ENCODE results near the gene CDH2.
A peak's percentile ranks its signal among the peaks of the same experiment; 100 is the strongest.

The CDH2 gene

GRCh38 chr18:28176948-28177827 lies at the start of gene CDH2:
Gene CDH2 (minus strand): TSS chr18:28177130. CDS start chr18:28177022, 108 bp downstream.
- peak within 1 kb of the TSS; percentile 66 for H3K4me3 ChIP-seq
- no peak within 1 kb of the TSS for H3K9ac ChIP-seq (ENCODE audit: insufficient read length)
- no peak for DNase-seq (ENCODE audit: low read depth, low spot score)
- TF ChIP-seq FOXP2 (optimal IDR thresholded peaks at IDR 0.05; ENCODE audit: control extremely low read depth, extremely low read length, insufficient read depth) (no peak), EZH2 (IDR thresholded peaks at IDR 0.05) (peak; percentile 77), POLR2AphosphoS5 (IDR thresholded peaks at IDR 0.05; ENCODE audit: borderline replicate concordance, low read depth, low read length) (no peak)
- H3K9me3 ChIP-seq (ENCODE audit: low read depth, low read length), result no peaks in the 10 kb centered on the region
- H3K27ac ChIP-seq, result no peak within 1 kb of the TSS
- H3K36me3 ChIP-seq (ENCODE audit: insufficient read depth, low read length), result no peaks in the 10 kb centered on the region

DNA sequence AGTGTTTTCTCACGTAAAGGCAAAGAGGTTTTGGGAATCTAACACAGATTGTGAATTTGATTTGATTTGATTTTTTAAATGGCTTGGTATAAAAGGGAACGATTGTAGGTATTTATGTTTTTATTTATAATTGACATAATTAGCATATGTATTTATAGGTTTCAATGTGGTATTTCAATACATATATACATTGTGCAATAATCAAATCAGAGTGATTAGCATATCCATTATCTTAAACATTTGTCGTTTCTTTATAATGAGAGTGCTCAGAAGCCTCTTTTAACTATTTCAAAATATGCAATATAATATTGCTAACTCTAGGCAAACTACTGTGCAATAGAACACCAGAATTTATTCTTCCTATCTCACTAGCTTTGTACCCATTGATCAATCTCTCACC lies 35.1 kb upstream of the CDH2 start:
- TF ChIP-seq POLR2AphosphoS5 (IDR thresholded peaks at IDR 0.05; ENCODE audit: borderline replicate concordance, low read depth, low read length), result no peak
- TF ChIP-seq FOXP2 (optimal IDR thresholded peaks at IDR 0.05; ENCODE audit: control extremely low read depth, extremely low read length, insufficient read depth), result no peak
- no peak for TF ChIP-seq EZH2 (IDR thresholded peaks at IDR 0.05)
- no peak overlapping the region for H3K9ac ChIP-seq (ENCODE audit: insufficient read length)

DNA sequence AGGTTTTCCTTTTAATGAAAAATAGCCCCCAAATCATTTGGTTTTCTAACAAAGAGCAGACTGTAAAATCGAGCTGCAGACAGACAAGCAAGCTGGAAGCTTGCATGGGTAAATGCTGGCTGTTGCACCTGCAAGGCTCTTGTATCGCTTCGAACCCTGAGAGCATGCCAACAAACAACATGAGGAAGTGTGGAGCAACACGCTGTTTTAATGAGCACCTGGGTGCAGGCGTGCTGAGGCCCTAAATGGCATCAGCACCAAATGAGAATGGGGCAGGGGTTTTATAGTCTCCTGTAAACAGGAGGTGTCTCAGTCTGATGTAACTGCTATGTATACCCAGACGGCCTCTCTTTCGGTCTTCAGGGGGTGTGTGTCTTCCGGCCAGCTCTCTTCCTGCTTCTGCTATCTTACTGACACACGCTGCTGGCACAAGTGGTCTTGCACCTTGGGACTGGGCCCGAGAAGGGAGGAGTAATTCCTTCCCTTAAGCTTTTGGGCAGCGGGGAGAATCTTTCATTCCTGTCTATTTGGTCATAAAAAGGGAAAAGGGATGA lies 31.9 kb upstream of the CDH2 start:
- H3K4me3 ChIP-seq, result no peak overlapping the region
- no peaks in the 10 kb centered on the region for H3K36me3 ChIP-seq (ENCODE audit: insufficient read depth, low read length)
- H3K9me3 ChIP-seq (ENCODE audit: low read depth, low read length), result no peaks in the 10 kb centered on the region
- H3K9ac ChIP-seq (ENCODE audit: insufficient read length), result no peak overlapping the region
- H3K27ac ChIP-seq, result no peak overlapping the region
- DNase-seq (ENCODE audit: low read depth, low spot score), result no peak
- TF ChIP-seq POLR2AphosphoS5 (IDR thresholded peaks at IDR 0.05; ENCODE audit: borderline replicate concordance, low read depth, low read length), result no peak
- TF ChIP-seq EZH2 (IDR thresholded peaks at IDR 0.05), result no peak
- TF ChIP-seq FOXP2 (optimal IDR thresholded peaks at IDR 0.05; ENCODE audit: control extremely low read depth, extremely low read length, insufficient read depth), result no peak

More for the DNA sequence above, 35.1 kb upstream of the CDH2 start:
- H3K36me3 ChIP-seq (ENCODE audit: insufficient read depth, low read length), result no peaks in the 10 kb centered on the region
- no peak overlapping the region for H3K27ac ChIP-seq
- H3K9me3 ChIP-seq (ENCODE audit: low read depth, low read length), result no peaks in the 10 kb centered on the region
- H3K4me3 ChIP-seq, result no peak overlapping the region
- DNase-seq (ENCODE audit: low read depth, low spot score), result no peak

GRCh38 chr18:28208268-28208667 lies 31.3 kb upstream of the CDH2 start:
- H3K36me3 ChIP-seq (ENCODE audit: insufficient read depth, low read length), result no peaks in the 10 kb centered on the region
- H3K27ac ChIP-seq, result no peak overlapping the region
- no peak overlapping the region for H3K9ac ChIP-seq (ENCODE audit: insufficient read length)
- no peak overlapping the region for H3K4me3 ChIP-seq
- TF ChIP-seq POLR2AphosphoS5 (IDR thresholded peaks at IDR 0.05; ENCODE audit: borderline replicate concordance, low read depth, low read length) (no peak), FOXP2 (optimal IDR thresholded peaks at IDR 0.05; ENCODE audit: control extremely low read depth, extremely low read length, insufficient read depth) (no peak), EZH2 (IDR thresholded peaks at IDR 0.05) (no peak)
- H3K9me3 ChIP-seq (ENCODE audit: low read depth, low read length), result no peaks in the 10 kb centered on the region
- DNase-seq (ENCODE audit: low read depth, low spot score), result no peak

- Histone ChIP-seq H3K27ac (no peak overlapping the region), H3K36me3 (ENCODE audit: insufficient read depth, low read length) (no peaks in the 10 kb centered on the region), H3K4me3 (no peak overlapping the region), H3K9ac (ENCODE audit: insufficient read length) (no peak overlapping the region), H3K9me3 (ENCODE audit: low read depth, low read length) (no peaks in the 10 kb centered on the region)
- DNase-seq (ENCODE audit: low read depth, low spot score), result no peak
- TF ChIP-seq EZH2 (IDR thresholded peaks at IDR 0.05) (no peak), POLR2AphosphoS5 (IDR thresholded peaks at IDR 0.05; ENCODE audit: borderline replicate concordance, low read depth, low read length) (no peak), FOXP2 (optimal IDR thresholded peaks at IDR 0.05; ENCODE audit: control extremely low read depth, extremely low read length, insufficient read depth) (no peak)
These were observed 27.2 kb upstream of the CDH2 start for GRCh38 chr18:28204154-28204553.

DNA sequence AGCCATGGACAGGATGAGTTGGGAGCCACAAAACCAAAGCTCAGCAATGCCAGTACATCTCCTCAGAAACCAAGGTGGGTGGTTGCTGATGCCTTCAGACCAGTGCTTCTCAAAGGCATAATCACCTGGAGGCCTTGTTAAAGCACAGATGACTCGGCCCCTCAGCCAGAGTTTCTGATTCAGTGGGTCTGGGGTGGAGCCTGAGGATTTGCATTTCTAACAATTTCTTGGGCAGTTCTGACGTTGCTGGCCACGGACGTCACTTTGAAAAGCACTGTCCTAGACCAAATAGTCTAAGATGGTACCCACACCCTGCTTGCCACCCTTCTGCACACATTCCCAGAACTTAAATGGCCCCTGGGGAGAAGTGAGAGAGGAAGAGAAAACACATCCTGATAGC lies 24.1 kb upstream of the CDH2 start:
- H3K9me3 ChIP-seq (ENCODE audit: low read depth, low read length), result no peaks in the 10 kb centered on the region
- TF ChIP-seq EZH2 (IDR thresholded peaks at IDR 0.05) (no peak), FOXP2 (optimal IDR thresholded peaks at IDR 0.05; ENCODE audit: control extremely low read depth, extremely low read length, insufficient read depth) (no peak), POLR2AphosphoS5 (IDR thresholded peaks at IDR 0.05; ENCODE audit: borderline replicate concordance, low read depth, low read length) (no peak)
- no peak overlapping the region for H3K27ac ChIP-seq
- DNase-seq (ENCODE audit: low read depth, low spot score), result no peak
- H3K9ac ChIP-seq (ENCODE audit: insufficient read length), result no peak overlapping the region
- H3K36me3 ChIP-seq (ENCODE audit: insufficient read depth, low read length), result no peaks in the 10 kb centered on the region
- H3K4me3 ChIP-seq, result no peak overlapping the region

DNA sequence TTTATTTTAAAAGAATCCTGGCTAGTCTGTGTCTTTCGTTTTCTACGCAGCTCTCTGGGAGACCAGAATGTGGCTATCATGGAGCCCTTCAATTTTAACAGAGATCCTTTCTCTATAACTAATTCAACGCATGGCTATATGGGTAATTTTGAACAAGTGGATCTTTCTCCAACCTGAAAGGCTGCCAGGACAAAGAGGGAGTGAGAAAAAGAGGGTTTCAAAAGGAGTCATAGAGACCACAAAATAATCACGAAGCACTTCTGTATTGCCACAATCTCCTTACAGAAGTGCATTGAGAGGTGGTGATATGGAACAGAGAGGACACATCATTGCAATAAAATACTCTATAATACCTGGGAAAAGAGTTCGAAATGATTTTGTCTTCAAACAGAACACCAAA lies 21.7 kb upstream of the CDH2 start:
- Histone ChIP-seq H3K36me3 (ENCODE audit: insufficient read depth, low read length) (no peaks in the 10 kb centered on the region), H3K9ac (ENCODE audit: insufficient read length) (no peak overlapping the region), H3K27ac (no peak overlapping the region), H3K4me3 (no peak overlapping the region), H3K9me3 (ENCODE audit: low read depth, low read length) (no peaks in the 10 kb centered on the region)
- no peak for TF ChIP-seq FOXP2 (optimal IDR thresholded peaks at IDR 0.05; ENCODE audit: control extremely low read depth, extremely low read length, insufficient read depth)
- no peak for DNase-seq (ENCODE audit: low read depth, low spot score)

- no peak overlapping the region for H3K4me3 ChIP-seq
These were observed 16.3 kb upstream of the CDH2 start for GRCh38 chr18:28193177-28193778.

More at GRCh38 chr18:28193177-28193778, 16.3 kb upstream of the CDH2 start:
- no peaks in the 10 kb centered on the region for H3K36me3 ChIP-seq (ENCODE audit: insufficient read depth, low read length)
- no peak overlapping the region for H3K9ac ChIP-seq (ENCODE audit: insufficient read length)
- TF ChIP-seq FOXP2 (optimal IDR thresholded peaks at IDR 0.05; ENCODE audit: control extremely low read depth, extremely low read length, insufficient read depth) (no peak), EZH2 (IDR thresholded peaks at IDR 0.05) (no peak), POLR2AphosphoS5 (IDR thresholded peaks at IDR 0.05; ENCODE audit: borderline replicate concordance, low read depth, low read length) (no peak)
- no peaks in the 10 kb centered on the region for H3K9me3 ChIP-seq (ENCODE audit: low read depth, low read length)
- H3K27ac ChIP-seq, result no peak overlapping the region
- DNase-seq (ENCODE audit: low read depth, low spot score), result no peak

Measured in SK-N-MC (cell line).